Measurements from ENCODE around the gene TOMM5.

TOMM5 gene

DNA sequence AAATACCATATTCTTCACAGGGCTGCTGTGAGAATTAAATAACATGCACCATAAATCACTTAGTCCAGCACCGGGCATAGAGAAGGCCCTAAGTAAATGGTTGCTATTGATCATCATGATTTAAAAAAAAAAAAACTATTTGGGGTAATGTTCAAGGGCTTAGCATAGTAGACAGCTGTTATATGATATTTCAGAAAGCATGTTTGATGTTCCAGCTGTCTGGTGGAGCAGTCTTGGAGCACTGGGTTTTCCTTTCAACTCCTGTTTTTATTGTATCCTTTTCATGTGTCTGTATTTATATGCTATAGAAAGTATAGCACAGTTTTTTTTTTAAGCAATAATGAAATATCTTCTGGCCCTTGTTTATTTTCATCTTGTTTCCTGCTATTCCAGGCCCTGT is 28.0 kb upstream of the TOMM5 start:
- no peaks in the 10 kb centered on the region for H3K36me3 ChIP-seq
- no peak overlapping the region for H3K27ac ChIP-seq
- no peaks in the 10 kb centered on the region for H3K9me3 ChIP-seq (ENCODE audit: severe bottlenecking)
- DNase-seq: no peak
- TF ChIP-seq CTCF (IDR thresholded peaks at IDR 0.05; ENCODE audit: low read depth, low read length): no peak
- H3K27me3 ChIP-seq (ENCODE audit: insufficient read depth, low read depth, severe bottlenecking): no peaks in the 10 kb centered on the region
- no peak overlapping the region for H3K4me3 ChIP-seq (ENCODE audit: low read depth, low read length)

DNA sequence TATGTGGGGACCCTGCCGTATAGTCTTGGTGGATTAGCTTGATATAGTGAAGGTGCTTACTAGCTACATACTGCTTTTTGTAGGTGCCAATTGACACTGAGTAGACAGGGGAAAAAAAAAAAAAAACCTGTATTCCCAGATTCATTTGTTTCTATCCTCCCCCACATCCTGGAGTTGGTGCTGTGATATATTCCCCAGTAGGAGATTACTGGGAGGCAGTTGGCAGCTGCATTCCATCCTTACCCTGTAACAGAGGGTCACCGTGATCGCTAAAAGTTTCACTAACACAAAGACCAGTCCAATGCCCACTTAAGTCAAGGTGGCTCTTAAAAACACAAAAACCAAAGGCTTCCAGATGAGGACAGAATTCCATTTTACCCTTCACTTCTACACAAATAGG is 27.4 kb upstream of the TOMM5 start:
- Histone ChIP-seq H3K27me3 (ENCODE audit: insufficient read depth, low read depth, severe bottlenecking) (no peaks in the 10 kb centered on the region), H3K9me3 (ENCODE audit: severe bottlenecking) (no peaks in the 10 kb centered on the region), H3K27ac (no peak overlapping the region), H3K4me3 (ENCODE audit: low read depth, low read length) (no peak overlapping the region), H3K36me3 (no peaks in the 10 kb centered on the region)
- no peak for DNase-seq
- no peak for TF ChIP-seq CTCF (IDR thresholded peaks at IDR 0.05; ENCODE audit: low read depth, low read length)

GRCh38 chr9:37618817-37619216 is 26.4 kb upstream of the TOMM5 start:
- DNase-seq: peak; percentile 60
- Histone ChIP-seq H3K9me3 (ENCODE audit: severe bottlenecking) (no peaks in the 10 kb centered on the region), H3K36me3 (no peaks in the 10 kb centered on the region), H3K27ac (no peak overlapping the region), H3K4me3 (ENCODE audit: low read depth, low read length) (no peak overlapping the region), H3K27me3 (ENCODE audit: insufficient read depth, low read depth, severe bottlenecking) (no peaks in the 10 kb centered on the region)
- TF ChIP-seq CTCF (IDR thresholded peaks at IDR 0.05; ENCODE audit: low read depth, low read length): no peak

GRCh38 chr9:37617832-37618231 is 25.4 kb upstream of the TOMM5 start:
- H3K36me3 ChIP-seq: no peaks in the 10 kb centered on the region
- H3K27me3 ChIP-seq (ENCODE audit: insufficient read depth, low read depth, severe bottlenecking): no peaks in the 10 kb centered on the region
- no peak overlapping the region for H3K4me3 ChIP-seq (ENCODE audit: low read depth, low read length)
- DNase-seq: no peak
- no peaks in the 10 kb centered on the region for H3K9me3 ChIP-seq (ENCODE audit: severe bottlenecking)
- no peak overlapping the region for H3K27ac ChIP-seq
- no peak for TF ChIP-seq CTCF (IDR thresholded peaks at IDR 0.05; ENCODE audit: low read depth, low read length)

- Histone ChIP-seq H3K27ac (no peak overlapping the region), H3K36me3 (no peaks in the 10 kb centered on the region), H3K4me3 (ENCODE audit: low read depth, low read length) (no peak overlapping the region), H3K9me3 (ENCODE audit: severe bottlenecking) (no peaks in the 10 kb centered on the region), H3K27me3 (ENCODE audit: insufficient read depth, low read depth, severe bottlenecking) (no peaks in the 10 kb centered on the region)
- no peak for TF ChIP-seq CTCF (IDR thresholded peaks at IDR 0.05; ENCODE audit: low read depth, low read length)
- no peak for DNase-seq
These were observed 24.8 kb upstream of the TOMM5 start for GRCh38 chr9:37617161-37617560.

- no peak overlapping the region for H3K4me3 ChIP-seq (ENCODE audit: low read depth, low read length)
- H3K36me3 ChIP-seq: no peaks in the 10 kb centered on the region
- DNase-seq: no peak
- H3K27ac ChIP-seq: no peak overlapping the region
- no peaks in the 10 kb centered on the region for H3K9me3 ChIP-seq (ENCODE audit: severe bottlenecking)
- TF ChIP-seq CTCF (IDR thresholded peaks at IDR 0.05; ENCODE audit: low read depth, low read length): no peak
- no peaks in the 10 kb centered on the region for H3K27me3 ChIP-seq (ENCODE audit: insufficient read depth, low read depth, severe bottlenecking)
These were observed 19.6 kb upstream of the TOMM5 start for GRCh38 chr9:37611961-37612360.
